CD14-positive monocyte (primary cell): Measurements from ENCODE around the gene HDAC7. TPM values are rescaled to one million over a fixed set of nuclear protein-coding genes. Genes with fewer than 3 reads are reported as not detected.

Experiments used
- DNase-seq, 3 donors: peaks; one replicate each; pipeline ENCODE4 v3.0.0-alpha.2; 2011 to 2022
- H2AFZ ChIP-seq: 2 replicates; pipeline ENCODE4 v1.6.0; 2012; ENCODE audit warnings: mild to moderate bottlenecking, low read depth, low read length, inconsistent platforms; ENCODE audit not compliant: insufficient read depth, poor library complexity, severe bottlenecking
- H3K27ac ChIP-seq, 2 donors: 1 replicate in 1 of 2; 2 replicates in 1 of 2; pipeline ENCODE4 v1.5.1; 2012 to 2013; ENCODE audit warnings: low read length in 2 of 2, control low read depth in 1 of 2, inconsistent platforms in 1 of 2, low read depth in 1 of 2, mild to moderate bottlenecking in 1 of 2
- H3K27me3 ChIP-seq, 2 donors: one replicate each; pipeline versions ENCODE4 v1.6.0 to v1.6.1; 2011 to 2013; ENCODE audit warnings: low read length in 2 of 2; ENCODE audit not compliant: control insufficient read depth in 2 of 2, insufficient read depth in 2 of 2
- H3K36me3 ChIP-seq, 2 donors: replicated peaks in 1 of 2; 1 replicate in 1 of 2; 2 replicates in 1 of 2; pipeline versions ENCODE4 v1.5.1 to v1.6.1; 2012 to 2013; ENCODE audit warnings: low read length in 2 of 2, control low read depth in 1 of 2, inconsistent platforms in 1 of 2, mild to moderate bottlenecking in 1 of 2; ENCODE audit not compliant: insufficient read depth in 2 of 2, control insufficient read depth in 1 of 2
- H3K4me1 ChIP-seq, 2 donors: 1 replicate in 1 of 2; 2 replicates in 1 of 2; pipeline versions ENCODE4 v1.5.1 to v1.6.1; 2012 to 2013; ENCODE audit warnings: low read length in 2 of 2, control low read depth in 1 of 2, inconsistent platforms in 1 of 2, mild to moderate bottlenecking in 1 of 2, moderate library complexity in 1 of 2; ENCODE audit not compliant: insufficient read depth in 2 of 2, control insufficient read depth in 1 of 2
- H3K4me2 ChIP-seq: replicated peaks from 2 replicates; pipeline ENCODE3; 2012; ENCODE audit warnings: low read length, moderate library complexity, mild to moderate bottlenecking; ENCODE audit not compliant: poor library complexity, severe bottlenecking; ENCODE audit errors: extremely low read depth
- H3K4me3 ChIP-seq, 3 experiments: fragments of 200-600 bp in 1 of 3; sonication (generic) in 1 of 3; replicated peaks in 1 of 3; 1 replicate in 2 of 3; 2 replicates in 1 of 3; pipeline ENCODE4 v1.5.1; 2011 to 2013; ENCODE audit warnings: low read length in 3 of 3, mild to moderate bottlenecking in 3 of 3, control low read depth in 2 of 3, low read depth in 2 of 3, inconsistent platforms in 1 of 3, moderate library complexity in 1 of 3
- H3K79me2 ChIP-seq: 2 replicates; pipeline ENCODE4 v1.6.0; 2012; ENCODE audit warnings: mild to moderate bottlenecking, control low read depth, inconsistent platforms, low read length, moderate library complexity; ENCODE audit not compliant: insufficient read depth
- H3K9ac ChIP-seq: 2 replicates; pipeline ENCODE4 v1.6.0; 2017; ENCODE audit warnings: low read length, mild to moderate bottlenecking; ENCODE audit not compliant: insufficient read depth, poor library complexity, severe bottlenecking
- H3K9me3 ChIP-seq, 2 donors: replicated peaks in 1 of 2; 1 replicate in 1 of 2; 2 replicates in 1 of 2; pipeline versions ENCODE4 v1.5.1 to v1.6.1; 2012 to 2013; ENCODE audit warnings: low read length in 2 of 2, control low read depth in 1 of 2; ENCODE audit not compliant: control insufficient read depth in 1 of 2, insufficient read depth in 1 of 2
- H4K20me1 ChIP-seq: 2 replicates; pipeline ENCODE4 v1.6.0; 2012; ENCODE audit warnings: mild to moderate bottlenecking, low read length, control low read depth, moderate library complexity; ENCODE audit not compliant: insufficient read depth
- H3K27ac Mint-ChIP-seq, 7 donors: one replicate each; pipeline ENCODE4 v1.8.0; 2020; ENCODE audit warnings: mild to moderate bottlenecking in 7 of 7, mixed read lengths in 7 of 7, moderate library complexity in 6 of 7, inconsistent platforms in 2 of 7
- H3K27me3 Mint-ChIP-seq, 3 donors: one replicate each; pipeline ENCODE4 v1.8.0; 2021 to 2022; ENCODE audit warnings: low read depth in 3 of 3, mild to moderate bottlenecking in 3 of 3, mixed read lengths in 3 of 3, moderate library complexity in 3 of 3, inconsistent platforms in 1 of 3
- H3K36me3 Mint-ChIP-seq, 2 donors: one replicate each; pipeline ENCODE4 v1.8.0; 2020; ENCODE audit warnings: mixed read lengths in 2 of 2, inconsistent platforms in 1 of 2, mild to moderate bottlenecking in 1 of 2
- H3K4me1 Mint-ChIP-seq: one replicate; pipeline ENCODE4 v1.8.0; 2020; ENCODE audit warnings: mild to moderate bottlenecking, mixed read lengths
- H3K4me3 Mint-ChIP-seq, 2 donors: one replicate each; pipeline ENCODE4 v1.8.0; 2020; ENCODE audit warnings: mild to moderate bottlenecking in 2 of 2, mixed read lengths in 2 of 2, moderate library complexity in 1 of 2
- H3K9me3 Mint-ChIP-seq, 7 donors: one replicate each; pipeline ENCODE4 v1.8.0; 2020 to 2022; ENCODE audit warnings: mixed read lengths in 7 of 7, mild to moderate bottlenecking in 6 of 7, moderate library complexity in 6 of 7, inconsistent platforms in 2 of 7
- CTCF ChIP-seq: fragments of 200-600 bp; IDR thresholded peaks from one replicate; pipeline ENCODE4 v1.8.0; 2022; ENCODE audit warnings: antibody characterized with exemption, mild to moderate bottlenecking
- WGBS: methylation state at CpG from one replicate; pipeline ENCODE4 v1.1.5; 2013; ENCODE audit warnings: missing lambda C conversion rate; ENCODE audit not compliant: insufficient coverage; 5-methylcytosine and 5-hydroxymethylcytosine counted together
- intact Hi-C, 2 donors: fragments of 100-400 bp; cut with micrococcal nuclease; formaldehyde crosslinking; loops; one replicate each; pipeline versions ENCODE4 v1.15.0 to v1.15.1; 2023
- polyA plus RNA-seq, 3 donors: library from polyadenylated mRNA; depleted of rRNA in 1 of 3; unstranded in 2 of 3; stranded (reverse) in 1 of 3; fragments of 300-500 nt in 2 of 3; fragments of >200 nt in 1 of 3; fragmentation: Illumina TruSeq in 2 of 3; gene quantifications; 1 replicate in 2 of 3; 2 replicates in 1 of 3; pipeline ENCODE4 v1.2.3, GENCODE V29; 2012 to 2021

HDAC7 gene
- polyA plus RNA-seq, 3 donors: 5.9 to 79.2 (median 8.4) TPM

- H3K4me1 ChIP-seq: no peaks in the 10 kb centered on the region
- Mint-ChIP-seq H3K27me3 (peaks cover 0 to 3% (median 0%) of the 10 kb centered on the region in 3 donors), H3K9me3 (no peaks in the 10 kb centered on the region), H3K4me3 (no peak overlapping the region), H3K27ac (no peak overlapping the region), H3K36me3 (peaks cover 76 to 88% of the 10 kb centered on the region in 2 donors), H3K4me1 (no peaks in the 10 kb centered on the region)
- no peaks in the 10 kb centered on the region for H3K79me2 ChIP-seq
- no peak overlapping the region for H3K27ac ChIP-seq
- no peak for TF ChIP-seq CTCF
- H3K4me3 ChIP-seq: no peak overlapping the region
- intact Hi-C loops: no loop called here
- no peak overlapping the region for H3K4me2 ChIP-seq
- 99% methylated on average over 12 of the region's 17 CpGs for WGBS
- DNase-seq: no peak
- no peak overlapping the region for H2AFZ ChIP-seq
- no peaks in the 10 kb centered on the region for H3K9me3 ChIP-seq
- H3K36me3 ChIP-seq: peaks cover 68 to 96% of the 10 kb centered on the region in 2 donors
- no peaks in the 10 kb centered on the region for H4K20me1 ChIP-seq
- H3K9ac ChIP-seq: no peak overlapping the region
- no peaks in the 10 kb centered on the region for H3K27me3 ChIP-seq
These were observed 37.2 kb upstream of the HDAC7 start for GRCh38 chr12:47856721-47857575.

GRCh38 chr12:47856094-47856493 lies 36.4 kb upstream of the HDAC7 start:
- Mint-ChIP-seq H3K4me3 (no peak overlapping the region), H3K9me3 (no peaks in the 10 kb centered on the region), H3K27me3 (peaks cover 0 to 3% (median 0%) of the 10 kb centered on the region in 3 donors), H3K36me3 (peaks cover 75 to 88% of the 10 kb centered on the region in 2 donors), H3K4me1 (no peaks in the 10 kb centered on the region), H3K27ac (no peak overlapping the region)
- intact Hi-C loops: no loop called here
- no CpG with 5 or more reads among the region's 1 CpG for WGBS
- Histone ChIP-seq H2AFZ (no peak overlapping the region), H3K27ac (no peak overlapping the region), H4K20me1 (no peaks in the 10 kb centered on the region), H3K9ac (no peak overlapping the region), H3K36me3 (peaks cover 68 to 96% of the 10 kb centered on the region in 2 donors), H3K9me3 (no peaks in the 10 kb centered on the region), H3K4me2 (no peak overlapping the region), H3K27me3 (no peaks in the 10 kb centered on the region), H3K4me1 (no peaks in the 10 kb centered on the region), H3K4me3 (no peak overlapping the region), H3K79me2 (no peaks in the 10 kb centered on the region)
- no peak for TF ChIP-seq CTCF
- DNase-seq: no peak
